ENCODE results near the gene C1orf74. TPM values are rescaled to one million over a fixed set of nuclear protein-coding genes. Genes with fewer than 3 reads are reported as not detected.
"Not testable (repeated sequence)": the region's sequence is repeated elsewhere in the genome, so short reads cannot be mapped to it uniquely, and the experiment has no call there.

C1orf74 gene
- total RNA-seq, 1 experiment from 2014 or later, result 4.5 TPM

- DNase-seq (ENCODE audit: low read depth), result no peak
Observed at GRCh38 chr1:209805875-209806760, 21.8 kb upstream of the C1orf74 start, which contains the start of gene IRF6. IRF6 (minus strand) TSS chr1:209806142; CDS start chr1:209801413, 4,729 bp downstream.

GRCh38 chr1:209805341-209805781, 21.0 kb upstream of the C1orf74 start:
- DNase-seq (ENCODE audit: low read depth), result no peak

DNA sequence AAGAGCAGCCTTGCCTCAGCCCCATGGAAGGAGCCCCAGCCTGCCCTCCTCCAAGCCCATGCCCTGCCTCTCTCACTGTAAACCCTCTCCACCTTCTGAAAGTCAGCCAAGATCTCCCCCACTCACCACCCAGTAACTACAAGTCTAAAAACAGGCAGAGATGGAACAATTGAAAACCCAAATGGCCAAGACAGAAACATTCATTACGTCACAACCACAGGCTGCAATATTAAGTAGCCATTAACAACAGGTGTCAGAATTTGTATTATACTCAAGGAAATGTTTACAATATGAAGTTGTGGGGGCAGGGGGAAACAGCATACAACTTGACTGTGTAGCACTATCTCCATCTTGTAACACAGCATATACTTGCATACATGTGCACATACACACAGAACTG, 19.2 kb upstream of the C1orf74 start:
- DNase-seq (ENCODE audit: low read depth), result no peak

DNA sequence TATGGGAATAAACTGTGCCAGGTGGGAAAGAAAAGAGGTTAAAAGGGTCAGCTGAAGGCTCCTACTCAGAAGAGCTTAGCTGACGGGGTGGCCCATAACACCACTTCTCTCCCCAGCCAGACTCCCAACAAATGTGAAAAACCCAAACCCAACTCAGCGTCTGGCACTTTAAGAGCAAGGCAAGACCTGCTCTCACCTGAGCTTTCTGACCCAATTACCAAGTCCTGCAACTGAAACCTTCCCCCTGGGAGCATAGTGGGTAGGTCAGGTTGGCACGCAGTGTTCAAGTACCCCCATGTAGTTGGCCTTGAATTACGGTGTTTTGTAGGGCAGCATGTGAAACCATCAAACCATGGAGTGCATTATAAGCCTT, 18.4 kb upstream of the C1orf74 start:
- no peak for DNase-seq (ENCODE audit: low read depth)

GRCh38 chr1:209802117-209802779, 17.9 kb upstream of the C1orf74 start:
- DNase-seq (ENCODE audit: low read depth), result no peak

- DNase-seq (ENCODE audit: low read depth), result no peak
Observed at GRCh38 chr1:209800984-209801834, 16.9 kb upstream of the C1orf74 start.

GRCh38 chr1:209797978-209798639, 13.8 kb upstream of the C1orf74 start:
- DNase-seq (ENCODE audit: low read depth), result no peak

GRCh38 chr1:209793711-209794110, 9.4 kb upstream of the C1orf74 start:
- not testable (repeated sequence) for DNase-seq (ENCODE audit: low read depth)

- no peak for DNase-seq (ENCODE audit: low read depth)
Observed at GRCh38 chr1:209791920-209792319, 7.6 kb upstream of the C1orf74 start.

DNA sequence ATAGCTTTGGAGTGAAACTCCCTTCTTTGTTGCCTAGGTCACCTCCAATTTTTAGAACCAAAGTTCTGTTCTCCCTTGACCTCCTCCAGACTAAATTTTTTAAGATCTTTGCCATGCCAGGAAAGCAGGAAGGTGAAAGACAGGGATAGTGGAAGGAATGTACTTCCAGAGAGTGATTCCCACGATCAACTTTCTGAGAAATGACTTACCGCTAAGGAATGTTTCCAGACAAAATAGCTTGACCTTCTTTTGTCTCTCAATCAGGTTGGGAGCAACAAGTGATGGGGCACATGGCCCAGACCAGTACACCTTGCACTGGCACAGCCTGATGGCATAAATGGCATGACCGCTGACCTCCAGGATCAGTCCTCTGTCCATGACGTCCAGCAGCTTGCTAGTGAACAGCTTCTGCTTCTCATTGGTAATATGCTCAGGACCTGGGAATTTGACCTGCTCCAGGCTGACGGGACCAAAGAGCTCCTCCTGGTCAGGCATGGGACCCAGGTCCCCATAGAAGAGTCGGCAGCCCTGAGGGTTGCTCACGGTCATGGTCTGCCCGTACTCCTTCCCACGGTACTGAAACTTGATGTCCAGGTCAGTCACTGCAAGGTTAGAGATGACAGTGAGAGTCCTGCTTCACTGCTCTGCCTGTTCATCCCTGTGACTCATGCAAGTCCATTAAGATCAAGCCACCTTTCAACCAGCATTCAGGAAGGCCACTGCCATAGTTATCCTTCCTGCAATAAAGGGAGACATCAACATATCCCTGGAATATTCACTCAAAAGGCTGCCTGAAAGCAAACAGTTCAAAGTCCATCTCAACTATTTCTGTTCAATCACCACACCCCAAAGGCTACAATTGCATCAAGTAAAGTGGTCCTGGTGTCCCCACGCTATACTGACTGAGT, 6.2 kb upstream of the C1orf74 start:
- peak; percentile 76 for DNase-seq (ENCODE audit: low read depth)

GRCh38 chr1:209789245-209789644, 4.9 kb upstream of the C1orf74 start:
- DNase-seq (ENCODE audit: low read depth), result no peak

DNA sequence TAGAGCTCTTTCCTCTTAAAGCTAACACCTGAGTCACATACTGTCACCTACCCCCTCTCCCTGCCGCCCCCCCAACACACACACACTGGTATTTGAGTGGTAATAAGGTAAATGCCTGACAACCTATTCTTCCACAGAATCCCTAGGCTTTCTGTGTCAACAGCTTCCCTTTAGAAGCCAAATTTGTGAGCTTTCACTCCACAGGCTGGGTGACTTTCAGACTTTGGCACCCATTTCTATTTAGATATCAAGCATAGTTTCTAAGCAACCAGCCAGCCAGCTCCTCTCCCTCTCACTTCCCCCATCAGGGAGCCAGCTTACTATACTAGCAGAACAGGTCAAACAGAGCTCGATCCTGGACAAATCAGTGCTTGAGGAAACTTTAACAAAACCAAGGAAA, 3.2 kb upstream of the C1orf74 start:
- DNase-seq (ENCODE audit: low read depth), result peak; percentile 21

- DNase-seq (ENCODE audit: low read depth), result no peak
Observed at GRCh38 chr1:209786146-209786545, 1.8 kb upstream of the C1orf74 start.

- DNase-seq (ENCODE audit: low read depth), result no peak
Observed at GRCh38 chr1:209785592-209785991, 1.2 kb upstream of the C1orf74 start.

- no peak for DNase-seq (ENCODE audit: low read depth)
Observed at GRCh38 chr1:209783386-209783785, 973 bp downstream of the C1orf74 start.

DNA sequence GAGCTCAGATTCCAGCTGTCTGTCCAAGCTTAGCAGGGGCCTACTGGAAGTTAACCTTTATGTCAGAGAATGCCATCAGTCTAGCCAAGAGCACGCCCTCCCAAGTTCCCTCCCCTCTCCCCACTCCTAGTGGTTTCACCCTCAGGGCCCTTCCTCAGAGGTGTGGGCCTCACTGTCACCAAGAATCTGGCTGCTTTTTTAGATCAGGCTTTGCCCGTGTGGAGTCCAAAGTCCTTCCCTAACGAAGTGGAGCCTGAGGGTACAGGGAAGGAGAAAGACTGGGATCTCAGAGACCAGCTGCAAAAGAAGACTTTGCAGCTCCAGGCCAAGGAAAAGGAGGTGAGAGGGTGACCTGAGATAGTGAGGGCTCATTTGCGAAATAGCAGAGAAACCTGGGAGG, 4.1 kb downstream of the C1orf74 start:
- DNase-seq (ENCODE audit: low read depth), result no peak

- no peak for DNase-seq (ENCODE audit: low read depth)
Observed at GRCh38 chr1:209778102-209778501, 6.3 kb downstream of the C1orf74 start.

DNA sequence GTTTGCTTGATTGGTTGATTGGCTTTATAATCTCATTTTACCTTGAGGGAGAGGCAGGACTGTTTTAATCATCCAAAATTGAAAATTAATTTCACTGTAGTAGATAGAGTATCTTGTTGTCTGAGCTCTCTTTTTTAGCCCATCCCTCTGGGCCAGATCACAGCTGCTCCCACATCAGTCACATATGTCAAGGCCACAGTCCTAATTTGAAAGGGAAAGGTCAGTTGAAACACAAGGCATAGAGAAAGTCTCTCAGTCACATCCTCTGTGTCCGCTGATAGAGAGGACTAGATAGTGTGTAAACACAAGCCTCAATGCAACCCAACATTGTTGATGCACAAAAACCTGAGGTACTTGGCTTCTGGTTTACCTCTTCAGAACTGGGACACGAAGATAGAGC, 6.8 kb downstream of the C1orf74 start:
- DNase-seq (ENCODE audit: low read depth), result no peak

- no peak for DNase-seq (ENCODE audit: low read depth)
Observed at GRCh38 chr1:209775678-209776077, 8.7 kb downstream of the C1orf74 start.

DNA sequence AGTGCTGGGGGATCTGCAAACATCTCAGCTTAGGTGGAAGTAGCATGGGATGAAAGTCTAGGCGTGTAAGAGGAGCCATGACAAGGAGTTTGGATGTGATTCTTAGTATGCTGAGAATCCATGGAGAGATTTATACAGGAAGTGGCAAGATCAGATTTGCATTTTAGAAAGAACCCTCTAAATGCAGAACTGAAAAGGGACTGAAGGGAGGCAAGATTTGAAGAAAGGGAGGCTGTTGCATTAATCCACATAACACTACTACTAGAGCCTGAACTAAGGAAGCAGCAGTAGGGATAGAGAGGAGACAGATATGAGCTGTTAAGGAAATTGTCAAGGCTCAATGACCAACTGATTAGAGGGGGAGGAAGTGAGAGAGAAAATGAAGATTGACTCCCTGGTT, 9.8 kb downstream of the C1orf74 start:
- no peak for DNase-seq (ENCODE audit: low read depth)
